ENCODE data around the gene SIDT2. TPM values are rescaled to one million over a fixed set of nuclear protein-coding genes. Genes with fewer than 3 reads are reported as not detected.
A peak's percentile ranks its signal among the peaks of the same experiment; 100 is the strongest.

The SIDT2 gene
- total RNA-seq, 4 donors from 2014 or later: 31.8 to 54.5 (median 42.3) TPM

GRCh38 chr11:117229931-117230285 is 51.4 kb downstream of the SIDT2 start:
- Histone ChIP-seq H3K27me3 (no peaks in the 10 kb centered on the region), H3K27ac (no peak overlapping the region), H3K36me3 (peaks cover 28 to 39% of the 10 kb centered on the region in 2 donors), H3K4me1 (peaks cover 15 to 21% of the 10 kb centered on the region in 2 donors), H3K4me3 (replicated peaks in 1 of 3) (no peak overlapping the region), H3K9me3 (no peaks in the 10 kb centered on the region)
- TF ChIP-seq POLR2A (IDR thresholded peaks at IDR 0.05) (no peak), CTCF (IDR thresholded peaks at IDR 0.05) (no peak)
- intact Hi-C loops (cut with DNase I): loop anchor here (5.0 to 10.0 kb wide), 4 partner anchors 48 to 438 kb away; partner anchors contain the start of genes APOA5 and PAFAH1B2
- no peak for DNase-seq
- WGBS, 2 donors: 91 to 94% methylated on average over 5 of the region's 5 CpGs

GRCh38 chr11:117230286-117230961 is 51.9 kb downstream of the SIDT2 start:
- no peaks in the 10 kb centered on the region for H3K9me3 ChIP-seq
- WGBS, 2 donors: 72 to 78% methylated on average over 12 of the region's 12 CpGs
- no peak overlapping the region for H3K27ac ChIP-seq
- peaks cover 25 to 33% of the 10 kb centered on the region in 2 donors for H3K36me3 ChIP-seq
- peaks cover 15 to 21% of the 10 kb centered on the region in 2 donors for H3K4me1 ChIP-seq
- intact Hi-C loops (cut with DNase I): no loop called here
- H3K4me3 ChIP-seq (replicated peaks in 1 of 3): no peak overlapping the region
- no peak for DNase-seq
- no peaks in the 10 kb centered on the region for H3K27me3 ChIP-seq
- TF ChIP-seq CTCF (IDR thresholded peaks at IDR 0.05) (no peak), POLR2A (IDR thresholded peaks at IDR 0.05) (no peak)

GRCh38 chr11:117230999-117231841 is 52.7 kb downstream of the SIDT2 start:
- H3K36me3 ChIP-seq: peaks cover 20 to 31% of the 10 kb centered on the region in 2 donors
- peak overlapping the region; percentile 67 to 96 (median 77) for H3K4me3 ChIP-seq (replicated peaks in 1 of 3)
- H3K27ac ChIP-seq: peak overlapping the region in 2 of 3 donors; percentile 87 to 89
- intact Hi-C loops (cut with DNase I): no loop called here
- 6 to 7% methylated on average over 14 of the region's 14 CpGs for WGBS, 2 donors
- H3K9me3 ChIP-seq: no peaks in the 10 kb centered on the region
- no peak for DNase-seq
- peaks cover 15 to 21% of the 10 kb centered on the region in 2 donors for H3K4me1 ChIP-seq
- no peaks in the 10 kb centered on the region for H3K27me3 ChIP-seq
- TF ChIP-seq CTCF (IDR thresholded peaks at IDR 0.05): no peak
- no peak for TF ChIP-seq POLR2A (IDR thresholded peaks at IDR 0.05)

GRCh38 chr11:117231842-117232091 is 53.2 kb downstream of the SIDT2 start, which contains the start of gene PCSK7:
TSS of gene PCSK7 (minus strand) at chr11:117232073. CDS start at chr11:117229844, 2,229 bp downstream.
- Histone ChIP-seq H3K27me3 (no peaks in the 10 kb centered on the region), H3K4me3 (replicated peaks in 1 of 3) (peak within 1 kb of the TSS; percentile 74 to 96 (median 77)), H3K27ac (peak within 1 kb of the TSS; percentile 76 to 89 (median 87)), H3K4me1 (peaks cover 15 to 21% of the 10 kb centered on the region in 2 donors), H3K36me3 (peaks cover 20 to 29% of the 10 kb centered on the region in 2 donors), H3K9me3 (no peaks in the 10 kb centered on the region)
- intact Hi-C loops (cut with DNase I): no loop called here
- TF ChIP-seq CTCF (IDR thresholded peaks at IDR 0.05) (no peak), POLR2A (IDR thresholded peaks at IDR 0.05) (no peak)
- 0% methylated on average over 8 to 10 of the region's 13 CpGs for WGBS, 2 donors
- peak in 1 of 2 donors; percentile 74 for DNase-seq
